SK-N-SH (cell line): Measurements from ENCODE around the gene DGUOK.

Source experiments
- CTCF ChIP-seq: fragments of 200-600 bp; sonication (generic); IDR thresholded peaks from 2 replicates; pipeline ENCODE4 v1.6.1; 2017; ENCODE audit warnings: antibody characterized with exemption, mild to moderate bottlenecking, moderate library complexity
- EP300 ChIP-seq, 2 experiments: IDR thresholded peaks; 2 replicates each; pipeline versions ENCODE4 v1.4.0 to v1.6.1; 2012; ENCODE audit warnings: borderline replicate concordance in 1 of 2, low read depth in 1 of 2, low read length in 1 of 2
- FOXJ3 ChIP-seq: sonication (generic); formaldehyde crosslinking; IDR thresholded peaks from 2 replicates; pipeline ENCODE4 v1.5.1; 2020; ENCODE audit warnings: mild to moderate bottlenecking, missing genetic modification reagents
- JUND ChIP-seq: IDR thresholded peaks from 2 replicates; pipeline ENCODE4 v1.4.0; 2012
- MXI1 ChIP-seq: IDR thresholded peaks from 2 replicates; pipeline ENCODE4 v1.6.1; 2012; ENCODE audit warnings: mild to moderate bottlenecking, low read depth, low read length, improper control_type of control experiment
- RFX5 ChIP-seq: IDR thresholded peaks from 2 replicates; pipeline ENCODE4 v1.6.1; 2012; ENCODE audit warnings: mild to moderate bottlenecking, improper control_type of control experiment, low read length
- SIN3A ChIP-seq: IDR thresholded peaks from 2 replicates; pipeline ENCODE4 v1.6.1; 2012; ENCODE audit warnings: low read depth, mild to moderate bottlenecking, low read length, moderate library complexity, borderline replicate concordance
- SMC3 ChIP-seq: IDR thresholded peaks from 2 replicates; pipeline ENCODE4 v1.6.1; 2012; ENCODE audit warnings: low read depth, low read length, improper control_type of control experiment

GRCh38 chr2:73908689-73909652 lies 17.7 kb upstream of the DGUOK start:
- TF ChIP-seq SMC3 (no peak), FOXJ3 (CRISPR knock-in tag) (no peak), CTCF (no peak), MXI1 (no peak), EP300 (IDR thresholded peaks at IDR 0.05; ENCODE audit: borderline replicate concordance in 1 of 2, low read depth in 1 of 2, low read length in 1 of 2) (no peak), SIN3A (no peak), RFX5 (no peak), JUND (no peak)
